Measurements from ENCODE around the gene ATP8B2.
A peak's percentile ranks its signal among the peaks of the same experiment; 100 is the strongest.
"Not testable (repeated sequence)": the region's sequence is repeated elsewhere in the genome, so short reads cannot be mapped to it uniquely, and the experiment has no call there.

ATP8B2 gene

GRCh38 chr1:154347961-154348360 lies 22.6 kb downstream of the ATP8B2 start:
- DNase-seq (ENCODE audit: low spot score): no peak

GRCh38 chr1:154348429-154349076 lies 23.2 kb downstream of the ATP8B2 start:
- no peak for DNase-seq (ENCODE audit: low spot score)

GRCh38 chr1:154349121-154349520 lies 23.8 kb downstream of the ATP8B2 start:
- DNase-seq (ENCODE audit: low spot score): peak; percentile 6

GRCh38 chr1:154350383-154350782 lies 25.1 kb downstream of the ATP8B2 start:
- DNase-seq (ENCODE audit: low spot score): peak; percentile 11

GRCh38 chr1:154351363-154352068 lies 26.2 kb downstream of the ATP8B2 start:
- peak; percentile 6 for DNase-seq (ENCODE audit: low spot score)

GRCh38 chr1:154352245-154352580 lies 26.9 kb downstream of the ATP8B2 start:
- DNase-seq (ENCODE audit: low spot score): peak; percentile 12

- DNase-seq (ENCODE audit: low spot score): peak; percentile 71
Measured at GRCh38 chr1:154352581-154353459, 27.5 kb downstream of the ATP8B2 start.

GRCh38 chr1:154353460-154353904 lies 28.2 kb downstream of the ATP8B2 start:
- peak; percentile 74 for DNase-seq (ENCODE audit: low spot score)

GRCh38 chr1:154353966-154354365 lies 28.6 kb downstream of the ATP8B2 start:
- no peak for DNase-seq (ENCODE audit: low spot score)

GRCh38 chr1:154358519-154358918 lies 33.2 kb downstream of the ATP8B2 start:
- no peak for DNase-seq (ENCODE audit: low spot score)

- no peak for DNase-seq (ENCODE audit: low spot score)
Measured at GRCh38 chr1:154360288-154360687, 35.0 kb downstream of the ATP8B2 start.

GRCh38 chr1:154360881-154361280 lies 35.6 kb downstream of the ATP8B2 start:
- DNase-seq (ENCODE audit: low spot score): not testable (repeated sequence)

GRCh38 chr1:154361357-154361756 lies 36.0 kb downstream of the ATP8B2 start:
- DNase-seq (ENCODE audit: low spot score): no peak

GRCh38 chr1:154371436-154371835 lies 46.1 kb downstream of the ATP8B2 start:
- no peak for DNase-seq (ENCODE audit: low spot score)

- DNase-seq (ENCODE audit: low spot score): not testable (repeated sequence)
Measured at GRCh38 chr1:154373777-154374357, 48.5 kb downstream of the ATP8B2 start.

- no peak for DNase-seq (ENCODE audit: low spot score)
Measured at GRCh38 chr1:154379301-154379700, 54.0 kb downstream of the ATP8B2 start.

- no peak for DNase-seq (ENCODE audit: low spot score)
Measured at GRCh38 chr1:154384650-154385489, 59.5 kb downstream of the ATP8B2 start.

- DNase-seq (ENCODE audit: low spot score): peak; percentile 53
Measured at GRCh38 chr1:154386643-154387352, 61.5 kb downstream of the ATP8B2 start.

- no peak for DNase-seq (ENCODE audit: low spot score)
Measured at GRCh38 chr1:154391086-154391770, 65.9 kb downstream of the ATP8B2 start.

GRCh38 chr1:154398141-154398540 lies 72.8 kb downstream of the ATP8B2 start:
- DNase-seq (ENCODE audit: low spot score): no peak

Measured in AG20443 (cell line).